Measurements from ENCODE around the gene NRN1L. TPM values are rescaled to one million over a fixed set of nuclear protein-coding genes. Genes with fewer than 3 reads are reported as not detected.

Gene NRN1L
- total RNA-seq, 1 experiment from 2014 or later, result not detected

DNA sequence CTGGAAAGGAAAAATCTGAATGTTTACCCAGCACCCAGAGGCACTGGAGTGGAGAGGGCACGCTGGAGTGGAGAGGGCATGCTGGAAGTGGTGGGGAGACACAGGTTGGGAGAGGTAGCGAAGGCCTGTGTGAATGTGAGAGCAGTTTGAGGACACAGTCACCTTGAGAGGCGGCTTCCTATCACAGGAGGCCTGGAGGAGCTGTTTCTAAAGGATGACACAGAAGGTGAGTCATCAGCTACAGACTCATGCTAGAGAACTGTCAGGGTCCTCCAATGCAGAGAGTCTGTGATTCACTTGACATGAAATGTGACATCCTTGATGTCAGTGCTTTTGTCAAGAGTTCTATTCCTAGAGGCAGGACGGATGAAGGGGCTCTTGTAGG, 33.2 kb downstream of the NRN1L start:
- ATAC-seq (peak; percentile 99), DNase-seq (peak; percentile 87)
- no peaks in the 10 kb centered on the region for H3K9me3 ChIP-seq (ENCODE audit: low read length)
- H2AFZ ChIP-seq (ENCODE audit: low read length), result no peak overlapping the region
- no peaks in the 10 kb centered on the region; the same call in 1 of the 2 replicates for H3K36me3 ChIP-seq (ENCODE audit: low read depth, low read length)
- TF ChIP-seq EZH2phosphoT487 (IDR thresholded peaks at IDR 0.05; ENCODE audit: borderline replicate concordance, low read length), result no peak
- TF ChIP-seq, protein P1, sequence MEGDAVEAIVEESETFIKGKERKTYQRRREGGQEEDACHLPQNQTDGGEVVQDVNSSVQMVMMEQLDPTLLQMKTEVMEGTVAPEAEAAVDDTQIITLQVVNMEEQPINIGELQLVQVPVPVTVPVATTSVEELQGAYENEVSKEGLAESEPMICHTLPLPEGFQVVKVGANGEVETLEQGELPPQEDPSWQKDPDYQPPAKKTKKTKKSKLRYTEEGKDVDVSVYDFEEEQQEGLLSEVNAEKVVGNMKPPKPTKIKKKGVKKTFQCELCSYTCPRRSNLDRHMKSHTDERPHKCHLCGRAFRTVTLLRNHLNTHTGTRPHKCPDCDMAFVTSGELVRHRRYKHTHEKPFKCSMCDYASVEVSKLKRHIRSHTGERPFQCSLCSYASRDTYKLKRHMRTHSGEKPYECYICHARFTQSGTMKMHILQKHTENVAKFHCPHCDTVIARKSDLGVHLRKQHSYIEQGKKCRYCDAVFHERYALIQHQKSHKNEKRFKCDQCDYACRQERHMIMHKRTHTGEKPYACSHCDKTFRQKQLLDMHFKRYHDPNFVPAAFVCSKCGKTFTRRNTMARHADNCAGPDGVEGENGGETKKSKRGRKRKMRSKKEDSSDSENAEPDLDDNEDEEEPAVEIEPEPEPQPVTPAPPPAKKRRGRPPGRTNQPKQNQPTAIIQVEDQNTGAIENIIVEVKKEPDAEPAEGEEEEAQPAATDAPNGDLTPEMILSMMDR (conservative IDR thresholded peaks at IDR 0.05; ENCODE audit: low read depth, low read length), result no peak
- 0 out of 2 replicates have a peak, but pooled peaks cover 4% of the 10 kb centered on the region for H3K79me2 ChIP-seq (ENCODE audit: low read length)
- H3F3A ChIP-seq (ENCODE audit: low read length, unreplicated experiment), result no peaks in the 10 kb centered on the region
- no peak overlapping the region for H3K9ac ChIP-seq (ENCODE audit: low read length)
- no peak overlapping the region for H3K4me3 ChIP-seq (ENCODE audit: low read length)
- intact Hi-C loops (cut with micrococcal nuclease), result no loop called here
- peaks cover 13% of the 10 kb centered on the region for H3K4me1 ChIP-seq (ENCODE audit: insufficient read depth, low read length)
- H3K27me3 ChIP-seq (ENCODE audit: low read length), result no peaks in the 10 kb centered on the region
- no TSS peak for BruUV-seq (replicated peaks)
- 0 out of 2 replicates have a peak, but pooled peaks cover 5% of the 10 kb centered on the region for H4K20me1 ChIP-seq (ENCODE audit: low read length)
- CTCF ChIA-PET, result interaction anchor here (1.0 kb wide), 1 partner anchor 397 kb away, joined by 4 read pairs; no protein-coding TSS in a partner anchor
- POLR2A ChIA-PET (ENCODE audit: unreplicated experiment), result no interaction called here
- H3K9me2 ChIP-seq (replicated peaks; ENCODE audit: low read length), result no peaks in the 10 kb centered on the region
- H3K27ac ChIP-seq (ENCODE audit: low read length), result peak overlapping the region; percentile 66
- H3K4me2 ChIP-seq (ENCODE audit: low read length), result 0 out of 2 replicates have a peak overlapping the region, but pooled peaks have one; percentile 12

- Histone ChIP-seq H3K9me3 (ENCODE audit: low read length) (no peaks in the 10 kb centered on the region), H3K27ac (ENCODE audit: low read length) (no peak overlapping the region), H3K4me2 (ENCODE audit: low read length) (no peak overlapping the region), H4K20me1 (ENCODE audit: low read length) (0 out of 2 replicates have a peak, but pooled peaks cover 5% of the 10 kb centered on the region), H3K36me3 (ENCODE audit: low read depth, low read length) (no peaks in the 10 kb centered on the region; the same call in 1 of the 2 replicates), H3K27me3 (ENCODE audit: low read length) (no peaks in the 10 kb centered on the region), H3K4me1 (ENCODE audit: insufficient read depth, low read length) (peaks cover 13% of the 10 kb centered on the region), H2AFZ (ENCODE audit: low read length) (no peak overlapping the region), H3K79me2 (ENCODE audit: low read length) (0 out of 2 replicates have a peak, but pooled peaks cover 4% of the 10 kb centered on the region), H3K9ac (ENCODE audit: low read length) (no peak overlapping the region), H3F3A (ENCODE audit: low read length, unreplicated experiment) (no peaks in the 10 kb centered on the region), H3K9me2 (replicated peaks; ENCODE audit: low read length) (no peaks in the 10 kb centered on the region), H3K4me3 (ENCODE audit: low read length) (no peak overlapping the region)
- BruUV-seq (replicated peaks), result no TSS peak
- intact Hi-C loops (cut with micrococcal nuclease), result no loop called here
- TF ChIP-seq, protein P1 (conservative IDR thresholded peaks at IDR 0.05; ENCODE audit: low read depth, low read length), result no peak
- TF ChIP-seq EZH2 (IDR thresholded peaks at IDR 0.05; ENCODE audit: low read length, unreplicated experiment), result no peak
- TF ChIP-seq EZH2phosphoT487 (IDR thresholded peaks at IDR 0.05; ENCODE audit: borderline replicate concordance, low read length), result no peak
- DNase-seq (no peak), ATAC-seq (no peak)
- ChIA-PET CTCF (no interaction called here), POLR2A (ENCODE audit: unreplicated experiment) (no interaction called here)
Measured at GRCh38 chr16:67919622-67920221, 35.0 kb downstream of the NRN1L start.

DNA sequence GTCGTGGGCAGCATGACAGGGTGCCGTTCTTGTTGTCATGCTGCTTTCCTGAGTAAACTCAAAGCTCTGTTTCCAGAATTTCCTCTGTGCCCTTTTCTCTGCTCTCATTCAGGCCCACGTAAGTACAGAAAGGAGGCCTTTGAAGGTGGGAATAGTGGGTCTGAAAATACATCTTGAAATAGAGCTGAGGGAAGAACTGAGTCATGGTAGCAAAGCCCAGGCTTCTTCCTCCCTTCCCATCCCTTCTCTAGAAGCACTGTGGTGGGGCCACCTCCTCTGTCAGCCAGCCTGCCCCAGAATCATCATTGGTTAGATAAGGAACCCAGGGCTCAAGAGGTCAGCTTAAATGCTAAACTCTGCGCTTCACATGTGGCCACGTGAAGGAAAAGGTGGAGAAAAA, 37.5 kb downstream of the NRN1L start:
- Histone ChIP-seq H3K4me1 (ENCODE audit: insufficient read depth, low read length) (peaks cover 29% of the 10 kb centered on the region), H3K9me3 (ENCODE audit: low read length) (no peaks in the 10 kb centered on the region), H3K27me3 (ENCODE audit: low read length) (no peaks in the 10 kb centered on the region), H2AFZ (ENCODE audit: low read length) (no peak overlapping the region), H3F3A (ENCODE audit: low read length, unreplicated experiment) (no peaks in the 10 kb centered on the region), H4K20me1 (ENCODE audit: low read length) (0 out of 2 replicates have a peak, but pooled peaks cover 5% of the 10 kb centered on the region), H3K27ac (ENCODE audit: low read length) (no peak overlapping the region), H3K4me3 (ENCODE audit: low read length) (no peak overlapping the region), H3K4me2 (ENCODE audit: low read length) (no peak overlapping the region), H3K79me2 (ENCODE audit: low read length) (0 out of 2 replicates have a peak, but pooled peaks cover 4% of the 10 kb centered on the region), H3K9me2 (replicated peaks; ENCODE audit: low read length) (no peaks in the 10 kb centered on the region), H3K9ac (ENCODE audit: low read length) (no peak overlapping the region), H3K36me3 (ENCODE audit: low read depth, low read length) (no peaks in the 10 kb centered on the region; the same call in 1 of the 2 replicates)
- ATAC-seq (no peak), DNase-seq (no peak)
- intact Hi-C loops (cut with micrococcal nuclease), result no loop called here
- CTCF ChIA-PET, result no interaction called here
- POLR2A ChIA-PET (ENCODE audit: unreplicated experiment), result no interaction called here
- BruUV-seq (replicated peaks), result no TSS peak
- TF ChIP-seq EZH2 (IDR thresholded peaks at IDR 0.05; ENCODE audit: low read length, unreplicated experiment) (no peak), EZH2phosphoT487 (IDR thresholded peaks at IDR 0.05; ENCODE audit: borderline replicate concordance, low read length) (no peak)
- TF ChIP-seq, protein P1 (conservative IDR thresholded peaks at IDR 0.05; ENCODE audit: low read depth, low read length), result no peak
